Nucleus accumbens (tissue), 56 donors: ENCODE measurements around the gene ZNF785.

Source experiments
- DNase-seq, 56 donors: peaks; one replicate each; lab custom pipeline; 2025; lab: John Stamatoyannopoulos, UW

Gene ZNF785

GRCh38 chr16:30567160-30567990 lies 18.1 kb downstream of the ZNF785 start:
- DNase-seq = peak in 15 of 56 donors; percentile 2 to 42 (median 20)

GRCh38 chr16:30566531-30566930 lies 19.0 kb downstream of the ZNF785 start:
- DNase-seq = no peak

- DNase-seq = no peak
Observed at GRCh38 chr16:30565984-30566383, 19.5 kb downstream of the ZNF785 start.

GRCh38 chr16:30565526-30565925 lies 20.0 kb downstream of the ZNF785 start:
- no peak for DNase-seq

GRCh38 chr16:30562021-30562420 lies 23.5 kb downstream of the ZNF785 start:
- DNase-seq = no peak

GRCh38 chr16:30561089-30561816 lies 24.2 kb downstream of the ZNF785 start:
- DNase-seq = peak in 4 of 56 donors; percentile 3 to 10 (median 8)

GRCh38 chr16:30559690-30560089 lies 25.8 kb downstream of the ZNF785 start:
- no peak for DNase-seq

- no peak for DNase-seq
Observed at GRCh38 chr16:30558789-30559377, 26.6 kb downstream of the ZNF785 start.

GRCh38 chr16:30557957-30558788 lies 27.3 kb downstream of the ZNF785 start, which contains the start of gene ZNF764:
Gene ZNF764 (minus strand): TSS chr16:30558374. CDS start chr16:30558182, 192 bp downstream.
- peak; percentile 57 to 99 (median 96) for DNase-seq

GRCh38 chr16:30557707-30557956 lies 27.9 kb downstream of the ZNF785 start:
- DNase-seq = peak in 4 of 56 donors; percentile 35 to 60 (median 39)

- DNase-seq = no peak
Observed at GRCh38 chr16:30556125-30556473, 29.4 kb downstream of the ZNF785 start.

- no peak for DNase-seq
Observed at GRCh38 chr16:30555315-30556124, 30.0 kb downstream of the ZNF785 start.

- no peak for DNase-seq
Observed at GRCh38 chr16:30554557-30555314, 30.8 kb downstream of the ZNF785 start.

- DNase-seq = no peak
Observed at GRCh38 chr16:30553393-30553899, 32.1 kb downstream of the ZNF785 start.

- DNase-seq = no peak
Observed at GRCh38 chr16:30552956-30553355, 32.5 kb downstream of the ZNF785 start.

- no peak for DNase-seq
Observed at GRCh38 chr16:30551781-30552180, 33.7 kb downstream of the ZNF785 start.

- no peak for DNase-seq
Observed at GRCh38 chr16:30548416-30549253, 36.9 kb downstream of the ZNF785 start.

GRCh38 chr16:30546115-30546514 lies 39.4 kb downstream of the ZNF785 start:
- DNase-seq = no peak
